ENCODE results near the gene SKA2. TPM values are rescaled to one million over a fixed set of nuclear protein-coding genes. Genes with fewer than 3 reads are reported as not detected.

Gene SKA2
- total and polyA plus RNA-seq, 9 of the 15 experiments (the other 6 are each of a cell fraction or from before 2014, with no cell fraction given) = 58.1 to 183 (median 133) TPM

GRCh38 chr17:59106463-59107305, 48.3 kb downstream of the SKA2 start, which contains the start of gene TRIM37 (continued):
- TF ChIP-seq BRF2 (IDR thresholded peaks at IDR 0.05; ENCODE audit: borderline replicate concordance, insufficient read depth, insufficient read length) (no peak), RERE (CRISPR knock-in tag; IDR thresholded peaks at IDR 0.05; ENCODE audit: borderline replicate concordance) (0 out of 2 replicates have a peak, but pooled peaks have one; percentile 61), SRSF3 (IDR thresholded peaks at IDR 0.05; ENCODE audit: insufficient read depth, low read length) (no peak), TFE3 (CRISPR knock-in tag; IDR thresholded peaks at IDR 0.05) (peak; percentile 91), MEF2A (IDR thresholded peaks at IDR 0.05; ENCODE audit: control insufficient read depth, low read depth, low read length) (no peak), TRIM25 (IDR thresholded peaks at IDR 0.05; ENCODE audit: borderline replicate concordance) (no peak), ATF1 (CRISPR knock-in tag; IDR thresholded peaks at IDR 0.05) (no peak), ATF1 (tag; IDR thresholded peaks at IDR 0.05) (peak; percentile 79), NCOA1 (IDR thresholded peaks at IDR 0.05; ENCODE audit: low read depth) (no peak), VEZF1 (CRISPR knock-in tag; IDR thresholded peaks at IDR 0.05) (peak; percentile 65), STAT6 (CRISPR knock-in tag; IDR thresholded peaks at IDR 0.05) (peak; percentile 79; the same call in 1 of the 2 replicates)

Measured in K562 (cell line).